GM19468 (cell line): ENCODE data around the gene SP8.

Source experiments
- ATAC-seq: cut with Tn5 transposase; IDR thresholded peaks from one replicate; pipeline ENCODE4 v1.9.1; 2021; ENCODE audit warnings: mild to moderate bottlenecking, moderate library complexity, moderate number of reproducible peaks; ENCODE audit not compliant: unreplicated experiment; ENCODE audit errors: extremely low read depth

Gene SP8

GRCh38 chr7:20777377-20778062 is 9.2 kb downstream of the SP8 start:
- no peak for ATAC-seq

GRCh38 chr7:20776942-20777341 is 9.7 kb downstream of the SP8 start:
- no peak for ATAC-seq

GRCh38 chr7:20776214-20776911 is 10.3 kb downstream of the SP8 start:
- ATAC-seq = no peak

GRCh38 chr7:20754001-20754400 is 32.7 kb downstream of the SP8 start:
- ATAC-seq = no peak

- no peak for ATAC-seq
These were observed 36.8 kb downstream of the SP8 start for GRCh38 chr7:20749906-20750305.

GRCh38 chr7:20748853-20749252 is 37.8 kb downstream of the SP8 start:
- no peak for ATAC-seq

- ATAC-seq = no peak
These were observed 39.7 kb downstream of the SP8 start for GRCh38 chr7:20747001-20747400.

GRCh38 chr7:20745702-20746101 is 41.0 kb downstream of the SP8 start:
- no peak for ATAC-seq

- ATAC-seq = no peak
These were observed 41.7 kb downstream of the SP8 start for GRCh38 chr7:20744954-20745446.

GRCh38 chr7:20742913-20743312 is 43.8 kb downstream of the SP8 start:
- ATAC-seq = no peak

- peak; percentile 50 for ATAC-seq
These were observed 44.9 kb downstream of the SP8 start for GRCh38 chr7:20741801-20742200.

- no peak for ATAC-seq
These were observed 47.9 kb downstream of the SP8 start for GRCh38 chr7:20738518-20739481.

GRCh38 chr7:20737840-20738448 is 48.7 kb downstream of the SP8 start:
- ATAC-seq = peak; percentile 51

GRCh38 chr7:20735346-20736065 is 51.2 kb downstream of the SP8 start:
- no peak for ATAC-seq
